Transverse colon (tissue), 4 donors: ENCODE results near the gene ARHGEF16. TPM values are rescaled to one million over a fixed set of nuclear protein-coding genes. Genes with fewer than 3 reads are reported as not detected.

ENCODE experiments used
- DNase-seq: peaks from one replicate; pipeline ENCODE4 v3.0.0-alpha.2; 2019
- H3K27ac ChIP-seq, 4 donors: fragments of 200-600 bp; sonication (generic); 2 replicates each; pipeline ENCODE4 v1.5.1; 2016 to 2018; ENCODE audit warnings: inconsistent platforms in 4 of 4
- H3K27me3 ChIP-seq: fragments of 200-600 bp; sonication (generic); 2 replicates; pipeline ENCODE4 v1.5.1; 2017; ENCODE audit warnings: inconsistent platforms
- H3K36me3 ChIP-seq, 4 donors: fragments of 200-600 bp; sonication (generic); 2 replicates each; pipeline ENCODE4 v1.5.1; 2017 to 2019; ENCODE audit warnings: inconsistent platforms in 4 of 4
- H3K4me1 ChIP-seq, 4 donors: fragments of 200-600 bp; sonication (generic); 2 replicates each; pipeline ENCODE4 v1.5.1; 2017 to 2020; ENCODE audit warnings: inconsistent platforms in 4 of 4
- H3K4me3 ChIP-seq, 4 donors: fragments of 200-600 bp; sonication (generic); 1 replicate in 1 of 4; 2 replicates in 3 of 4; pipeline versions ENCODE4 v1.5.1 to v1.6.1; 2017 to 2019; ENCODE audit warnings: inconsistent platforms in 4 of 4
- H3K9me3 ChIP-seq, 2 donors: fragments of 200-600 bp; sonication (generic); 2 replicates each; pipeline ENCODE4 v1.5.1; 2017 to 2019; ENCODE audit warnings: inconsistent platforms in 2 of 2
- EP300 ChIP-seq: sonication (generic); formaldehyde crosslinking; IDR thresholded peaks from one replicate; pipeline ENCODE4 v1.6.1; 2017; ENCODE audit warnings: antibody characterized with exemption, low read depth
- POLR2A ChIP-seq: fragments of 450-650 bp; IDR thresholded peaks from one replicate; pipeline ENCODE4 v1.6.1; 2016; ENCODE audit warnings: antibody characterized with exemption, mild to moderate bottlenecking, moderate library complexity
- POLR2AphosphoS5 ChIP-seq, 3 donors: sonication (generic); formaldehyde crosslinking; IDR thresholded peaks; one replicate each; pipeline ENCODE4 v1.6.1; 2016; ENCODE audit warnings: antibody characterized with exemption in 3 of 3
- WGBS, 2 donors: methylation state at CpG; one replicate each; pipeline ENCODE4 v1.1.5; 2018; ENCODE audit warnings: low coverage in 1 of 2; 5-methylcytosine and 5-hydroxymethylcytosine counted together
- in situ Hi-C, 4 donors: fragments of 200-750 bp; cut with MboI; loops; one replicate each; pipeline versions ENCODE4 v1.15.0 to v1.15.1; 2017; ENCODE audit warnings: low sequenced_read_pairs in 3 of 4, low pct_ligation_motif_present in 1 of 4, low pct_unique_long_range_greater_than_20kb in 1 of 4
- intact Hi-C: fragments of 100-400 bp; cut with DNase I; formaldehyde crosslinking; loops from one replicate; pipeline ENCODE4 v1.15.1; 2023; ENCODE audit warnings: low total_unique reads
- total RNA-seq, 4 donors: library from RNA; depleted of rRNA; stranded (reverse); fragments of >200 nt; gene quantifications; one replicate each; pipeline ENCODE4 v1.1.0, GENCODE V29; 2016
- TF ChIP-seq, protein P1 (sequence below), 5 experiments: fragments of 200-600 bp in 3 of 5; fragments of 450-650 bp in 2 of 5; sonication (generic) in 3 of 5; IDR thresholded peaks; 1 replicate in 2 of 5; 2 replicates in 3 of 5; pipeline ENCODE4 v1.5.1; 2016 to 2017; ENCODE audit warnings: antibody characterized with exemption in 5 of 5, inconsistent platforms in 3 of 5, mild to moderate bottlenecking in 2 of 5, moderate library complexity in 1 of 5

ARHGEF16 gene
- total RNA-seq, 4 donors from 2014 or later = 104 to 240 (median 145) TPM

GRCh38 chr1:3461238-3461933, 6.9 kb downstream of the ARHGEF16 start:
- no peak overlapping the region for H3K4me3 ChIP-seq
- intact Hi-C loops (no loop called here), in situ Hi-C loops (no loop called here)
- H3K27me3 ChIP-seq = no peaks in the 10 kb centered on the region
- peaks cover 23 to 50% (median 49%) of the 10 kb centered on the region in 4 donors for H3K4me1 ChIP-seq
- TF ChIP-seq, protein P1, sequence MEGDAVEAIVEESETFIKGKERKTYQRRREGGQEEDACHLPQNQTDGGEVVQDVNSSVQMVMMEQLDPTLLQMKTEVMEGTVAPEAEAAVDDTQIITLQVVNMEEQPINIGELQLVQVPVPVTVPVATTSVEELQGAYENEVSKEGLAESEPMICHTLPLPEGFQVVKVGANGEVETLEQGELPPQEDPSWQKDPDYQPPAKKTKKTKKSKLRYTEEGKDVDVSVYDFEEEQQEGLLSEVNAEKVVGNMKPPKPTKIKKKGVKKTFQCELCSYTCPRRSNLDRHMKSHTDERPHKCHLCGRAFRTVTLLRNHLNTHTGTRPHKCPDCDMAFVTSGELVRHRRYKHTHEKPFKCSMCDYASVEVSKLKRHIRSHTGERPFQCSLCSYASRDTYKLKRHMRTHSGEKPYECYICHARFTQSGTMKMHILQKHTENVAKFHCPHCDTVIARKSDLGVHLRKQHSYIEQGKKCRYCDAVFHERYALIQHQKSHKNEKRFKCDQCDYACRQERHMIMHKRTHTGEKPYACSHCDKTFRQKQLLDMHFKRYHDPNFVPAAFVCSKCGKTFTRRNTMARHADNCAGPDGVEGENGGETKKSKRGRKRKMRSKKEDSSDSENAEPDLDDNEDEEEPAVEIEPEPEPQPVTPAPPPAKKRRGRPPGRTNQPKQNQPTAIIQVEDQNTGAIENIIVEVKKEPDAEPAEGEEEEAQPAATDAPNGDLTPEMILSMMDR (IDR thresholded peaks at IDR 0.05) = no peak
- TF ChIP-seq EP300 (no peak), POLR2AphosphoS5 (IDR thresholded peaks at IDR 0.05) (no peak), POLR2A (no peak)
- no peaks in the 10 kb centered on the region for H3K9me3 ChIP-seq
- 80 to 89% methylated on average over 5 to 28 of the region's 30 CpGs for WGBS, 2 donors
- H3K36me3 ChIP-seq = no peaks in the 10 kb centered on the region
- H3K27ac ChIP-seq = peak overlapping the region; percentile 89 to 93 (median 92)
- DNase-seq = no peak

GRCh38 chr1:3461934-3462275, 7.4 kb downstream of the ARHGEF16 start:
- H3K4me1 ChIP-seq = peaks cover 23 to 47% (median 43%) of the 10 kb centered on the region in 4 donors
- no peak for DNase-seq

GRCh38 chr1:3462356-3463012, 8.0 kb downstream of the ARHGEF16 start:
- peaks cover 20 to 41% (median 38%) of the 10 kb centered on the region in 4 donors for H3K4me1 ChIP-seq
- H3K9me3 ChIP-seq = no peaks in the 10 kb centered on the region
- H3K27me3 ChIP-seq = no peaks in the 10 kb centered on the region
- no peak overlapping the region for H3K27ac ChIP-seq
- TF ChIP-seq, protein P1 (IDR thresholded peaks at IDR 0.05) = no peak
- in situ Hi-C loops (no loop called here), intact Hi-C loops (no loop called here)
- H3K36me3 ChIP-seq = no peaks in the 10 kb centered on the region
- no peak for DNase-seq
- no peak overlapping the region for H3K4me3 ChIP-seq
- 85% methylated on average over 12 of the region's 16 CpGs; no CpG with 5 or more reads in 1 of the 2 donors for WGBS, 2 donors

More at GRCh38 chr1:3461934-3462275, 7.4 kb downstream of the ARHGEF16 start:
- Histone ChIP-seq H3K36me3 (no peaks in the 10 kb centered on the region), H3K27ac (peak overlapping the region in 3 of 4 donors; percentile 92 to 93 (median 92)), H3K9me3 (no peaks in the 10 kb centered on the region), H3K4me3 (no peak overlapping the region), H3K27me3 (no peaks in the 10 kb centered on the region)
- in situ Hi-C loops = no loop called here
- intact Hi-C loops = no loop called here
- WGBS, 2 donors = 82 to 97% methylated on average over 6 to 13 of the region's 13 CpGs
- TF ChIP-seq EP300 (no peak), POLR2AphosphoS5 (IDR thresholded peaks at IDR 0.05) (no peak), POLR2A (no peak)
- TF ChIP-seq, protein P1 (IDR thresholded peaks at IDR 0.05) = no peak

DNA sequence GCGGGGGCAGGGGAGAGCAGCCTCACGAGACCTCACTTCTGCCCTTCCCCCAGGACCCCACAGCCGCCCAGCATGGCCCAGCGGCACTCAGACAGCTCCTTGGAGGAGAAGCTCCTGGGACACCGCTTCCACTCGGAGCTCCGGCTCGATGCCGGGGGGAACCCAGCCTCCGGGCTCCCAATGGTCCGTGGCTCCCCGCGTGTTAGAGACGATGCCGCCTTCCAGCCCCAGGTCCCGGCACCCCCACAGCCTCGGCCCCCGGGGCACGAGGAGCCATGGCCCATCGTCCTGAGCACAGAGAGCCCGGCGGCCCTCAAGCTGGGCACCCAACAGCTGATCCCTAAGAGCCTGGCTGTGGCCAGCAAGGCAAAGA, 8.5 kb downstream of the ARHGEF16 start:
- TF ChIP-seq, protein P1 (IDR thresholded peaks at IDR 0.05) = no peak
- TF ChIP-seq POLR2A (no peak), POLR2AphosphoS5 (IDR thresholded peaks at IDR 0.05) (no peak), EP300 (no peak)
- in situ Hi-C loops = no loop called here
- 89% methylated on average over 19 of the region's 22 CpGs; no CpG with 5 or more reads in 1 of the 2 donors for WGBS, 2 donors
- peak; percentile 6 for DNase-seq
- H3K27ac ChIP-seq = no peak overlapping the region
- intact Hi-C loops = no loop called here
- H3K9me3 ChIP-seq = no peaks in the 10 kb centered on the region
- peaks cover 15 to 36% (median 33%) of the 10 kb centered on the region in 4 donors for H3K4me1 ChIP-seq
- no peaks in the 10 kb centered on the region for H3K27me3 ChIP-seq
- no peaks in the 10 kb centered on the region for H3K36me3 ChIP-seq
- no peak overlapping the region for H3K4me3 ChIP-seq
